ENCODE results near the gene FXR2.
A peak's percentile ranks its signal among the peaks of the same experiment; 100 is the strongest.

Gene FXR2

DNA sequence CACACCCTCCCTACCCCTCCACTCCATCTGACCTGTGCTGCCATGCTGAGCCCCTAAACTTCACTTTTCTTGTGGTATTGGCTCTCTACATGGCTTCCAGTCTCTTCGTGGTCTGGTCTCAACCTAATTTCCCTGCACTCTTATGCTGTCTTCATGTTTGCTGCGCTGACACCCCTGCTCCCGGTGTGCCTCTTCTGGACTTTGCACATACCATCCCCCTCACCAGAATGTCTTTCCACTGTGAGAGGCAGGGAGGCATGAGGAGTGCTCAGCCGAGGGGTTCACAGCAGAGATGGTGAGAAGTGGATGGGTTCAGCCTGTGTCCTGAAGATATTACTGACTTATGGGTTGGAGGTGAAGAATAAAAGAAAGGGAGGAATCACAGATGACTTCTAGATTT lies 63.3 kb downstream of the FXR2 start:
- no peak for DNase-seq
- H3K14ac ChIP-seq (ENCODE audit: low read length): no peak overlapping the region
- no peak overlapping the region for H3K27ac ChIP-seq (ENCODE audit: low read depth, low read length)
- H3K4me1 ChIP-seq (ENCODE audit: control insufficient read depth in 1 of 2, insufficient read depth in 2 of 2, low read length in 2 of 2): peaks cover 6 to 10% of the 10 kb centered on the region in 2 experiments
- H3K23ac ChIP-seq (ENCODE audit: low read length): no peak overlapping the region
- H4K12ac ChIP-seq (ENCODE audit: low read depth, low read length): no peak overlapping the region
- no peak overlapping the region for H2BK120ac ChIP-seq (ENCODE audit: insufficient read depth, low read length, poor library complexity)
- no peak overlapping the region for H4K91ac ChIP-seq (ENCODE audit: low read depth, low read length)
- no peak overlapping the region for H2AK5ac ChIP-seq (ENCODE audit: low read length)
- no peaks in the 10 kb centered on the region for H3K79me2 ChIP-seq (ENCODE audit: control insufficient read depth, insufficient read depth, low read length, poor library complexity)
- peaks cover 6% of the 10 kb centered on the region for H3K79me1 ChIP-seq (ENCODE audit: low read length)
- no peak overlapping the region for H2BK12ac ChIP-seq (ENCODE audit: low read length)
- no peak overlapping the region for H3K18ac ChIP-seq (ENCODE audit: low read length)
- no peaks in the 10 kb centered on the region for H3K27me3 ChIP-seq (ENCODE audit: insufficient read depth, low read length)
- H3K9ac ChIP-seq (ENCODE audit: low read length): no peak overlapping the region
- H2BK5ac ChIP-seq (ENCODE audit: low read depth, low read length, poor library complexity): no peak overlapping the region
- H3K4ac ChIP-seq (ENCODE audit: low read depth, low read length): no peak overlapping the region
- no peaks in the 10 kb centered on the region for H3K9me3 ChIP-seq (ENCODE audit: insufficient read depth, low read depth, low read length)
- no peak overlapping the region for H4K8ac ChIP-seq (ENCODE audit: low read depth, low read length)
- no peak overlapping the region for H3K4me2 ChIP-seq (ENCODE audit: low read length)
- WGBS (ENCODE audit: extremely low coverage, insufficient coverage, insufficient read length): no CpG with 5 or more reads among the region's 4 CpGs
- H3K36me3 ChIP-seq (ENCODE audit: control insufficient read depth in 1 of 2, insufficient read depth in 2 of 2, low read length in 2 of 2): no peaks in the 10 kb centered on the region
- no peak overlapping the region for H2AFZ ChIP-seq (ENCODE audit: insufficient read depth, low read length, poor library complexity)
- peak overlapping the region; percentile 23 for H3K4me3 ChIP-seq (ENCODE audit: low read depth, low read length)

DNA sequence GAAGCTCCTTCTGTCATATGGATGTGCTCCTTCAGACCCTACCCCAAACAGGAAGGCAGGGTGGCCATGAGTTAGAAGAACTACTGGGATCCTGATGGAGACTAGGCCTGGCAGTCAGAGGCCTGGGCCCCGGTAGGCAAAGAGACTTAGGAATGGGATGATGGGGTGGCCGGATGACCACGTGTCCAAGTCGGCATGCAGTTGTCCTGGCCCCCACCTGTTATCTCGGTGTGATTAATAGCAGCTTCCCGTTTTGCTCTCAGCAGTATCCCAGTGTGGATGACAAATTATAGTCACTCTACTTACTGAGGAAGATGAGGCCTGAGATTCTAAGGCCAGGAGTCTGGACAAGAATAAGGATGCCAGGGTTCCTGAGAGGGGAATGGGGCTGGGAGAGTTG lies 64.4 kb downstream of the FXR2 start:
- no peak overlapping the region for H2BK120ac ChIP-seq (ENCODE audit: insufficient read depth, low read length, poor library complexity)
- no peak overlapping the region for H3K9ac ChIP-seq (ENCODE audit: low read length)
- H3K14ac ChIP-seq (ENCODE audit: low read length): no peak overlapping the region
- H2BK5ac ChIP-seq (ENCODE audit: low read depth, low read length, poor library complexity): no peak overlapping the region
- no peaks in the 10 kb centered on the region for H3K9me3 ChIP-seq (ENCODE audit: insufficient read depth, low read depth, low read length)
- H3K4ac ChIP-seq (ENCODE audit: low read depth, low read length): no peak overlapping the region
- no peaks in the 10 kb centered on the region for H3K27me3 ChIP-seq (ENCODE audit: insufficient read depth, low read length)
- H2AK5ac ChIP-seq (ENCODE audit: low read length): no peak overlapping the region
- H3K79me2 ChIP-seq (ENCODE audit: control insufficient read depth, insufficient read depth, low read length, poor library complexity): no peaks in the 10 kb centered on the region
- H3K4me1 ChIP-seq (ENCODE audit: control insufficient read depth in 1 of 2, insufficient read depth in 2 of 2, low read length in 2 of 2): peaks cover 6 to 10% of the 10 kb centered on the region in 2 experiments
- no peak overlapping the region for H3K27ac ChIP-seq (ENCODE audit: low read depth, low read length)
- H3K23ac ChIP-seq (ENCODE audit: low read length): no peak overlapping the region
- H3K4me3 ChIP-seq (ENCODE audit: low read depth, low read length): no peak overlapping the region
- peaks cover 6% of the 10 kb centered on the region for H3K79me1 ChIP-seq (ENCODE audit: low read length)
- H2AFZ ChIP-seq (ENCODE audit: insufficient read depth, low read length, poor library complexity): no peak overlapping the region
- H4K8ac ChIP-seq (ENCODE audit: low read depth, low read length): no peak overlapping the region
- WGBS (ENCODE audit: extremely low coverage, insufficient coverage, insufficient read length): no CpG with 5 or more reads among the region's 6 CpGs
- H4K91ac ChIP-seq (ENCODE audit: low read depth, low read length): no peak overlapping the region
- no peak overlapping the region for H4K12ac ChIP-seq (ENCODE audit: low read depth, low read length)
- no peak overlapping the region for H3K18ac ChIP-seq (ENCODE audit: low read length)
- no peak overlapping the region for H2BK12ac ChIP-seq (ENCODE audit: low read length)
- DNase-seq: no peak
- no peak overlapping the region for H3K4me2 ChIP-seq (ENCODE audit: low read length)
- H3K36me3 ChIP-seq (ENCODE audit: control insufficient read depth in 1 of 2, insufficient read depth in 2 of 2, low read length in 2 of 2): no peaks in the 10 kb centered on the region

GRCh38 chr17:7549401-7550055 lies 65.2 kb downstream of the FXR2 start:
- H3K36me3 ChIP-seq (ENCODE audit: control insufficient read depth in 1 of 2, insufficient read depth in 2 of 2, low read length in 2 of 2): no peaks in the 10 kb centered on the region
- no peak overlapping the region for H2BK120ac ChIP-seq (ENCODE audit: insufficient read depth, low read length, poor library complexity)
- H3K4me2 ChIP-seq (ENCODE audit: low read length): peak overlapping the region; percentile 99
- no peaks in the 10 kb centered on the region for H3K27me3 ChIP-seq (ENCODE audit: insufficient read depth, low read length)
- H3K18ac ChIP-seq (ENCODE audit: low read length): no peak overlapping the region
- no peak overlapping the region for H3K14ac ChIP-seq (ENCODE audit: low read length)
- H3K79me1 ChIP-seq (ENCODE audit: low read length): peaks cover 6% of the 10 kb centered on the region
- WGBS (ENCODE audit: extremely low coverage, insufficient coverage, insufficient read length): no CpG with 5 or more reads among the region's 20 CpGs
- DNase-seq: no peak
- H3K27ac ChIP-seq (ENCODE audit: low read depth, low read length): no peak overlapping the region
- peak overlapping the region; percentile 33 for H2AFZ ChIP-seq (ENCODE audit: insufficient read depth, low read length, poor library complexity)
- no peak overlapping the region for H3K4ac ChIP-seq (ENCODE audit: low read depth, low read length)
- H4K91ac ChIP-seq (ENCODE audit: low read depth, low read length): no peak overlapping the region
- no peak overlapping the region for H2BK12ac ChIP-seq (ENCODE audit: low read length)
- H3K4me3 ChIP-seq (ENCODE audit: low read depth, low read length): no peak overlapping the region
- no peak overlapping the region for H2AK5ac ChIP-seq (ENCODE audit: low read length)
- H3K9me3 ChIP-seq (ENCODE audit: insufficient read depth, low read depth, low read length): no peaks in the 10 kb centered on the region
- H3K9ac ChIP-seq (ENCODE audit: low read length): no peak overlapping the region
- H4K12ac ChIP-seq (ENCODE audit: low read depth, low read length): peak overlapping the region; percentile 56
- H3K23ac ChIP-seq (ENCODE audit: low read length): no peak overlapping the region
- H3K4me1 ChIP-seq (ENCODE audit: control insufficient read depth in 1 of 2, insufficient read depth in 2 of 2, low read length in 2 of 2): peaks cover 6 to 10% of the 10 kb centered on the region in 2 experiments
- H3K79me2 ChIP-seq (ENCODE audit: control insufficient read depth, insufficient read depth, low read length, poor library complexity): no peaks in the 10 kb centered on the region
- H4K8ac ChIP-seq (ENCODE audit: low read depth, low read length): peak overlapping the region; percentile 56
- no peak overlapping the region for H2BK5ac ChIP-seq (ENCODE audit: low read depth, low read length, poor library complexity)

DNA sequence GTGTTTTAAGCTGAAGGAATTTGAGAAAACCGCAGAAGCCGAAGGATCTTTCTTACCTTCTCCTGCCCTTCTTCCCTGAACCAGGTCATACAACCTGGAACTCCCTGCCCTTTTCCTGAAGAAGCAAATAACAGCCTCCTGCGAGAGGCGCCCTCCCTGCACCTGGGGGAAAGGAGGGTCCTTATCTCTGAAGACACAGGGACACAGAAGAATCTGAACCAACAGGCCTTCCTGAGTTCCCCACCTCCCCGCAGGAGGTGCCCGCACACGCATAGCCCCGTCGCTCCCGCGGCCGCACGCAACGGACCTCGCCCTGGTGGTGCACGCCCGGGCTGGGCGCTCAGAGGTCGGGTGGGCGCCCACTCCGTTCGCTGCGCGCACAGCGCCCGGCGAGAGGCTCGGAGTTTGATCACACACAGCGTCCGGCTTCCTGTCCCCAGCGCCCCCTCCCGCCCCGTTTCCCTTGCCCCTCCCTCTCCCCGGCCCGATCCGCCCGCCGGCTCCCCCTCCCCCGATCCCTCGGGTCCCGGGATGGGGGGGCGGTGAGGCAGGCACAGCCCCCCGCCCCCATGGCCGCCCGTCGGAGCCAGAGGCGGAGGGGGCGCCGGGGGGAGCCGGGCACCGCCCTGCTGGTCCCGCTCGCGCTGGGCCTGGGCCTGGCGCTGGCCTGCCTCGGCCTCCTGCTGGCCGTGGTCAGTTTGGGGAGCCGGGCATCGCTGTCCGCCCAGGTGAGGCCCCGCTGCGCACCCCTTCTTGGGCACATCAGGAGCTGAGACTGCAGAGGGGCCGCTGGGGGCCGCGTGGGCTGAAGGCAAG lies 65.9 kb downstream of the FXR2 start, which contains the start of gene TNFSF12:
TSS of gene TNFSF12 (plus strand) at position 474 of the 816 bp plus-strand sequence. CDS start at position 570, 96 bp downstream.
- H3K9me3 ChIP-seq (ENCODE audit: insufficient read depth, low read depth, low read length): no peaks in the 10 kb centered on the region
- no peak within 1 kb of the TSS for H2BK5ac ChIP-seq (ENCODE audit: low read depth, low read length, poor library complexity)
- no CpG with 5 or more reads among the region's 65 CpGs for WGBS (ENCODE audit: extremely low coverage, insufficient coverage, insufficient read length)

More for the DNA sequence above, 65.9 kb downstream of the FXR2 start, which contains the start of gene TNFSF12:
- H3K36me3 ChIP-seq (ENCODE audit: control insufficient read depth in 1 of 2, insufficient read depth in 2 of 2, low read length in 2 of 2): no peaks in the 10 kb centered on the region
- peaks cover 6% of the 10 kb centered on the region for H3K79me1 ChIP-seq (ENCODE audit: low read length)
- H3K4me2 ChIP-seq (ENCODE audit: low read length): peak within 1 kb of the TSS; percentile 99
- peak within 1 kb of the TSS; percentile 74 for H3K18ac ChIP-seq (ENCODE audit: low read length)
- H3K4me1 ChIP-seq (ENCODE audit: control insufficient read depth in 1 of 2, insufficient read depth in 2 of 2, low read length in 2 of 2): peaks cover 6 to 10% of the 10 kb centered on the region in 2 experiments
- no peak within 1 kb of the TSS for H2AK5ac ChIP-seq (ENCODE audit: low read length)
- DNase-seq: peak in 1 of 2 donors; percentile 44
- H4K91ac ChIP-seq (ENCODE audit: low read depth, low read length): peak within 1 kb of the TSS; percentile 72
- H3K4me3 ChIP-seq (ENCODE audit: low read depth, low read length): peak within 1 kb of the TSS; percentile 79
- peak within 1 kb of the TSS; percentile 65 for H3K9ac ChIP-seq (ENCODE audit: low read length)
- H4K8ac ChIP-seq (ENCODE audit: low read depth, low read length): peak within 1 kb of the TSS; percentile 87
- H3K27ac ChIP-seq (ENCODE audit: low read depth, low read length): no peak within 1 kb of the TSS
- H2AFZ ChIP-seq (ENCODE audit: insufficient read depth, low read length, poor library complexity): peak within 1 kb of the TSS; percentile 87
- H2BK120ac ChIP-seq (ENCODE audit: insufficient read depth, low read length, poor library complexity): no peak within 1 kb of the TSS
- H4K12ac ChIP-seq (ENCODE audit: low read depth, low read length): peak within 1 kb of the TSS; percentile 90
- peak within 1 kb of the TSS; percentile 16 for H3K4ac ChIP-seq (ENCODE audit: low read depth, low read length)
- H3K14ac ChIP-seq (ENCODE audit: low read length): peak within 1 kb of the TSS; percentile 96
- H3K23ac ChIP-seq (ENCODE audit: low read length): no peak within 1 kb of the TSS
- H2BK12ac ChIP-seq (ENCODE audit: low read length): no peak within 1 kb of the TSS
- no peaks in the 10 kb centered on the region for H3K79me2 ChIP-seq (ENCODE audit: control insufficient read depth, insufficient read depth, low read length, poor library complexity)
- no peaks in the 10 kb centered on the region for H3K27me3 ChIP-seq (ENCODE audit: insufficient read depth, low read length)

Measured in trophoblast cell (in vitro differentiated cells and primary cell).